ENCODE results near the gene MOCS3.

GRCh38 chr20:50968289-50968688 is 9.7 kb downstream of the MOCS3 start:
- TF ChIP-seq, protein P1, sequence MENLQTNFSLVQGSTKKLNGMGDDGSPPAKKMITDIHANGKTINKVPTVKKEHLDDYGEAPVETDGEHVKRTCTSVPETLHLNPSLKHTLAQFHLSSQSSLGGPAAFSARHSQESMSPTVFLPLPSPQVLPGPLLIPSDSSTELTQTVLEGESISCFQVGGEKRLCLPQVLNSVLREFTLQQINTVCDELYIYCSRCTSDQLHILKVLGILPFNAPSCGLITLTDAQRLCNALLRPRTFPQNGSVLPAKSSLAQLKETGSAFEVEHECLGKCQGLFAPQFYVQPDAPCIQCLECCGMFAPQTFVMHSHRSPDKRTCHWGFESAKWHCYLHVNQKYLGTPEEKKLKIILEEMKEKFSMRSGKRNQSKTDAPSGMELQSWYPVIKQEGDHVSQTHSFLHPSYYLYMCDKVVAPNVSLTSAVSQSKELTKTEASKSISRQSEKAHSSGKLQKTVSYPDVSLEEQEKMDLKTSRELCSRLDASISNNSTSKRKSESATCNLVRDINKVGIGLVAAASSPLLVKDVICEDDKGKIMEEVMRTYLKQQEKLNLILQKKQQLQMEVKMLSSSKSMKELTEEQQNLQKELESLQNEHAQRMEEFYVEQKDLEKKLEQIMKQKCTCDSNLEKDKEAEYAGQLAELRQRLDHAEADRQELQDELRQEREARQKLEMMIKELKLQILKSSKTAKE (IDR thresholded peaks at IDR 0.05; ENCODE audit: low read depth, poor library complexity, severe bottlenecking), result no peak
- TF ChIP-seq, protein P2, sequence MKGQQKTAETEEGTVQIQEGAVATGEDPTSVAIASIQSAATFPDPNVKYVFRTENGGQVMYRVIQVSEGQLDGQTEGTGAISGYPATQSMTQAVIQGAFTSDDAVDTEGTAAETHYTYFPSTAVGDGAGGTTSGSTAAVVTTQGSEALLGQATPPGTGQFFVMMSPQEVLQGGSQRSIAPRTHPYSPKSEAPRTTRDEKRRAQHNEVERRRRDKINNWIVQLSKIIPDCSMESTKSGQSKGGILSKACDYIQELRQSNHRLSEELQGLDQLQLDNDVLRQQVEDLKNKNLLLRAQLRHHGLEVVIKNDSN (IDR thresholded peaks at IDR 0.05; ENCODE audit: borderline replicate concordance, extremely low read length, insufficient read depth, low read depth, low read length), result no peak
- TF ChIP-seq EZH2 (IDR thresholded peaks at IDR 0.05; ENCODE audit: borderline replicate concordance, control insufficient read depth, low read depth, low read length), result no peak
- TF ChIP-seq ZNF24 (IDR thresholded peaks at IDR 0.05), result no peak
- TF ChIP-seq MAX (IDR thresholded peaks at IDR 0.05; ENCODE audit: low read depth, low read length), result no peak
